KMS-11 (cell line): ENCODE results near the gene TAS1R1.

ENCODE experiments used
- H2AFZ ChIP-seq: fragments of 200-600 bp; sonication (generic); 2 replicates; pipeline ENCODE4 v1.6.1; 2016; ENCODE audit warnings: antibody characterized with exemption, mixed run types, low read depth
- H3K27ac ChIP-seq: fragments of 200-600 bp; sonication (generic); 2 replicates; pipeline ENCODE4 v1.6.1; 2016; ENCODE audit warnings: mild to moderate bottlenecking, mixed run types
- H3K27me3 ChIP-seq: fragments of 200-600 bp; sonication (generic); 2 replicates; pipeline ENCODE4 v1.6.1; 2017; ENCODE audit warnings: mild to moderate bottlenecking, low read depth, mixed run types, moderate library complexity; ENCODE audit not compliant: insufficient read depth
- H3K36me3 ChIP-seq: fragments of 200-600 bp; sonication (generic); 2 replicates; pipeline ENCODE4 v1.6.1; 2017; ENCODE audit warnings: mild to moderate bottlenecking, mixed run types; ENCODE audit not compliant: insufficient read depth
- H3K4me1 ChIP-seq: fragments of 200-600 bp; sonication (generic); 2 replicates; pipeline ENCODE4 v1.6.1; 2016; ENCODE audit warnings: mild to moderate bottlenecking, low read depth, mixed run types; ENCODE audit not compliant: poor library complexity, severe bottlenecking
- H3K4me2 ChIP-seq: fragments of 200-600 bp; sonication (generic); 2 replicates; pipeline ENCODE4 v1.7.0; 2016; ENCODE audit warnings: mild to moderate bottlenecking, mixed run types
- H3K4me3 ChIP-seq: fragments of 200-600 bp; sonication (generic); IDR thresholded peaks from 2 replicates; pipeline ENCODE4 v1.6.1; 2017; ENCODE audit warnings: low read depth, low read length, mixed read lengths; ENCODE audit not compliant: insufficient read depth
- H3K79me2 ChIP-seq: fragments of 200-600 bp; sonication (generic); 2 replicates; pipeline ENCODE4 v1.6.1; 2016; ENCODE audit warnings: low read depth, mixed run types; ENCODE audit not compliant: insufficient read depth
- H3K9ac ChIP-seq: fragments of 200-600 bp; sonication (generic); 2 replicates; pipeline ENCODE4 v1.6.1; 2016; ENCODE audit warnings: mild to moderate bottlenecking, mixed run types
- H4K20me1 ChIP-seq: fragments of 200-600 bp; sonication (generic); 2 replicates; pipeline ENCODE4 v1.6.1; 2016; ENCODE audit warnings: mild to moderate bottlenecking, mixed run types; ENCODE audit not compliant: insufficient read depth
- TF ChIP-seq, protein P1 (sequence below): fragments of 200-600 bp; sonication (generic); conservative IDR thresholded peaks from 2 replicates; pipeline ENCODE4 v1.6.1; 2017; ENCODE audit warnings: low read depth, mild to moderate bottlenecking, antibody characterized with exemption, low read length, moderate library complexity, mixed read lengths

TAS1R1 gene

GRCh38 chr1:6574025-6574620 lies 19.0 kb downstream of the TAS1R1 start:
- H3K9ac ChIP-seq: no peak overlapping the region

GRCh38 chr1:6574818-6575217 lies 19.7 kb downstream of the TAS1R1 start:
- Histone ChIP-seq H3K27me3 (peaks cover 7% of the 10 kb centered on the region), H3K9ac (no peak overlapping the region), H3K27ac (no peak overlapping the region), H2AFZ (no peak overlapping the region), H3K4me2 (no peak overlapping the region), H3K36me3 (no peaks in the 10 kb centered on the region), H3K4me3 (no peak overlapping the region), H3K4me1 (peaks cover 6% of the 10 kb centered on the region), H4K20me1 (no peaks in the 10 kb centered on the region), H3K79me2 (no peaks in the 10 kb centered on the region)
- TF ChIP-seq, protein P1, sequence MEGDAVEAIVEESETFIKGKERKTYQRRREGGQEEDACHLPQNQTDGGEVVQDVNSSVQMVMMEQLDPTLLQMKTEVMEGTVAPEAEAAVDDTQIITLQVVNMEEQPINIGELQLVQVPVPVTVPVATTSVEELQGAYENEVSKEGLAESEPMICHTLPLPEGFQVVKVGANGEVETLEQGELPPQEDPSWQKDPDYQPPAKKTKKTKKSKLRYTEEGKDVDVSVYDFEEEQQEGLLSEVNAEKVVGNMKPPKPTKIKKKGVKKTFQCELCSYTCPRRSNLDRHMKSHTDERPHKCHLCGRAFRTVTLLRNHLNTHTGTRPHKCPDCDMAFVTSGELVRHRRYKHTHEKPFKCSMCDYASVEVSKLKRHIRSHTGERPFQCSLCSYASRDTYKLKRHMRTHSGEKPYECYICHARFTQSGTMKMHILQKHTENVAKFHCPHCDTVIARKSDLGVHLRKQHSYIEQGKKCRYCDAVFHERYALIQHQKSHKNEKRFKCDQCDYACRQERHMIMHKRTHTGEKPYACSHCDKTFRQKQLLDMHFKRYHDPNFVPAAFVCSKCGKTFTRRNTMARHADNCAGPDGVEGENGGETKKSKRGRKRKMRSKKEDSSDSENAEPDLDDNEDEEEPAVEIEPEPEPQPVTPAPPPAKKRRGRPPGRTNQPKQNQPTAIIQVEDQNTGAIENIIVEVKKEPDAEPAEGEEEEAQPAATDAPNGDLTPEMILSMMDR: no peak

More at GRCh38 chr1:6574025-6574620, 19.0 kb downstream of the TAS1R1 start:
- TF ChIP-seq, protein P1: no peak
- Histone ChIP-seq H3K36me3 (no peaks in the 10 kb centered on the region), H3K79me2 (no peaks in the 10 kb centered on the region), H3K4me2 (no peak overlapping the region), H3K4me3 (no peak overlapping the region), H2AFZ (no peak overlapping the region), H4K20me1 (no peaks in the 10 kb centered on the region), H3K27me3 (peaks cover 14% of the 10 kb centered on the region), H3K27ac (no peak overlapping the region), H3K4me1 (peaks cover 7% of the 10 kb centered on the region)

DNA sequence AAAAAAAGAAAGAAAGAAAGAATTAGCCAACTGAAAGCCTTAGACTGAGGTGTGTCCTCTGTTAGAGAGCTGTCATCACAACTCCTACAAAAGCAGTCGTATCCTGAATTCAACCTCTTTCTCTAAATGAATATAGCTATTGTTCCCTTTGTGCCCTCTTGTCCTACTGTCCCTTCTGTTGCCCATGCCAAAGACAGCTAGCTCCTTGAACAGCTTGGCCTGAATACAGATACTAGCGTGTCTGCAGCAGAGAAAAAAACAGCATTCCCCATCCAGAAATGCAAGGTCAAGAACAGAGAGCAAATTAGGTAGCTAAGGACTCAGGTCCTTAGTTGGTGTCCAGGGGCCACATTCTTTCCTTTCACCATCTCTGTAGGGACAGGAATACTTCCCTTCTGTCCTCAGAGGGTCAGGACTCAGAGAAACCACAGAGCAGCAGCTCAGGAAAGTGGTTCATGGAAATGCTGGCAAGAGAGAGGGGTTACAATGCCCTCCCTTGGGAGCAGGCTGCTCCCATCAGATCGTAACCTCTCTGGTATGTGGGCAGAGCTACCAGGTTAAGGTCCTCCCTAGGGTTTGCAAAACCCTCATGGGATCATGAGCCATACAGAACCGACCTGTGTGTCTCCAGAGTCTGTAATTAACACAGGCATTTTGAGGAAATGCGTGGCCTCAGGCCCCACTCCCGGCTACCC lies 22.9 kb downstream of the TAS1R1 start:
- H3K27ac ChIP-seq: no peak overlapping the region

GRCh38 chr1:6578624-6579373 lies 23.7 kb downstream of the TAS1R1 start:
- H3K27ac ChIP-seq: peak overlapping the region; percentile 53; the same call in 1 of the 2 replicates
- H3K9ac ChIP-seq: peak overlapping the region; percentile 76; the same call in 1 of the 2 replicates
- TF ChIP-seq, protein P1: no peak
- no peak overlapping the region for H3K4me3 ChIP-seq
- no peaks in the 10 kb centered on the region for H3K36me3 ChIP-seq
- H2AFZ ChIP-seq: peak overlapping the region; percentile 96
- no peaks in the 10 kb centered on the region for H3K27me3 ChIP-seq
- H4K20me1 ChIP-seq: no peaks in the 10 kb centered on the region
- peak overlapping the region; percentile 81 for H3K4me2 ChIP-seq
- peaks cover 35% of the 10 kb centered on the region for H3K4me1 ChIP-seq
- H3K79me2 ChIP-seq: peaks cover 11% of the 10 kb centered on the region

More for the DNA sequence above, 22.9 kb downstream of the TAS1R1 start:
- no peaks in the 10 kb centered on the region for H3K36me3 ChIP-seq
- TF ChIP-seq, protein P1: no peak
- no peak overlapping the region for H3K9ac ChIP-seq
- peaks cover 11% of the 10 kb centered on the region for H3K79me2 ChIP-seq
- no peaks in the 10 kb centered on the region for H3K27me3 ChIP-seq
- no peak overlapping the region for H3K4me3 ChIP-seq
- no peaks in the 10 kb centered on the region for H4K20me1 ChIP-seq
- H2AFZ ChIP-seq: no peak overlapping the region
- peaks cover 32% of the 10 kb centered on the region for H3K4me1 ChIP-seq
- H3K4me2 ChIP-seq: no peak overlapping the region
